ENCODE measurements around the gene CADM1.

DNA sequence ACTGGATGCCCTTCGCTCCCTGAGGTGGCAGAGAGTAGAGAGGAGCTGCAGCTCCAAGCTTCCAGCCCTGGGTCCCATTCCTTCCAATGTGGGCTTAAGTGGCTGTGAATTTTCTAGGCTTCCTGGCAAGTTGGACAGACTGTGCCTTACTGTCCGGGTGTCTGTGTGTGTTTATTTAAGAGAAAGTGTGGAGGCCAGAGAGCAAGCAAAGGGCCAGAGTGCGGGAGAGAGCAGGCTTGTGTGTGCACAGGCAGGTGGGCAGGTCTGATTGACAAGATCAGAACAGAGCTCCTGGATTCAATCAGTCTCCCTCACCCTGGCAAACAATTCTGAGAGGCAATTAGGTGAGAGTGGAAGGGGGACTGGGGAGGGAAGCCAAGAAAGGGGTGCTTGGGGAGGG lies 347.0 kb downstream of the CADM1 start:
- TF ChIP-seq ELF1 (tag; IDR thresholded peaks at IDR 0.05) (no peak), NR2C2 (CRISPR knock-in tag; IDR thresholded peaks at IDR 0.05) (no peak), NR2C2 (tag; IDR thresholded peaks at IDR 0.05) (no peak), CBX2 (IDR thresholded peaks at IDR 0.05; ENCODE audit: insufficient read depth, low read length, poor library complexity, severe bottlenecking) (no peak), ESRRB (CRISPR knock-in tag; IDR thresholded peaks at IDR 0.05; ENCODE audit: borderline replicate concordance) (no peak), TAF1 (IDR thresholded peaks at IDR 0.05; ENCODE audit: control insufficient read depth, extremely low read depth, insufficient read depth, low read length, severe bottlenecking) (no peak), EP300 (IDR thresholded peaks at IDR 0.05; ENCODE audit: low read length) (no peak), CREB1 (IDR thresholded peaks at IDR 0.05) (no peak), CREB1 (CRISPR knock-in tag; IDR thresholded peaks at IDR 0.05) (no peak)
- TF ChIP-seq, protein P1, sequence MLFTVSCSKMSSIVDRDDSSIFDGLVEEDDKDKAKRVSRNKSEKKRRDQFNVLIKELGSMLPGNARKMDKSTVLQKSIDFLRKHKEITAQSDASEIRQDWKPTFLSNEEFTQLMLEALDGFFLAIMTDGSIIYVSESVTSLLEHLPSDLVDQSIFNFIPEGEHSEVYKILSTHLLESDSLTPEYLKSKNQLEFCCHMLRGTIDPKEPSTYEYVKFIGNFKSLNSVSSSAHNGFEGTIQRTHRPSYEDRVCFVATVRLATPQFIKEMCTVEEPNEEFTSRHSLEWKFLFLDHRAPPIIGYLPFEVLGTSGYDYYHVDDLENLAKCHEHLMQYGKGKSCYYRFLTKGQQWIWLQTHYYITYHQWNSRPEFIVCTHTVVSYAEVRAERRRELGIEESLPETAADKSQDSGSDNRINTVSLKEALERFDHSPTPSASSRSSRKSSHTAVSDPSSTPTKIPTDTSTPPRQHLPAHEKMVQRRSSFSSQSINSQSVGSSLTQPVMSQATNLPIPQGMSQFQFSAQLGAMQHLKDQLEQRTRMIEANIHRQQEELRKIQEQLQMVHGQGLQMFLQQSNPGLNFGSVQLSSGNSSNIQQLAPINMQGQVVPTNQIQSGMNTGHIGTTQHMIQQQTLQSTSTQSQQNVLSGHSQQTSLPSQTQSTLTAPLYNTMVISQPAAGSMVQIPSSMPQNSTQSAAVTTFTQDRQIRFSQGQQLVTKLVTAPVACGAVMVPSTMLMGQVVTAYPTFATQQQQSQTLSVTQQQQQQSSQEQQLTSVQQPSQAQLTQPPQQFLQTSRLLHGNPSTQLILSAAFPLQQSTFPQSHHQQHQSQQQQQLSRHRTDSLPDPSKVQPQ (CRISPR knock-in tag; IDR thresholded peaks at IDR 0.05; ENCODE audit: borderline replicate concordance) = no peak
- TF ChIP-seq, protein P2, sequence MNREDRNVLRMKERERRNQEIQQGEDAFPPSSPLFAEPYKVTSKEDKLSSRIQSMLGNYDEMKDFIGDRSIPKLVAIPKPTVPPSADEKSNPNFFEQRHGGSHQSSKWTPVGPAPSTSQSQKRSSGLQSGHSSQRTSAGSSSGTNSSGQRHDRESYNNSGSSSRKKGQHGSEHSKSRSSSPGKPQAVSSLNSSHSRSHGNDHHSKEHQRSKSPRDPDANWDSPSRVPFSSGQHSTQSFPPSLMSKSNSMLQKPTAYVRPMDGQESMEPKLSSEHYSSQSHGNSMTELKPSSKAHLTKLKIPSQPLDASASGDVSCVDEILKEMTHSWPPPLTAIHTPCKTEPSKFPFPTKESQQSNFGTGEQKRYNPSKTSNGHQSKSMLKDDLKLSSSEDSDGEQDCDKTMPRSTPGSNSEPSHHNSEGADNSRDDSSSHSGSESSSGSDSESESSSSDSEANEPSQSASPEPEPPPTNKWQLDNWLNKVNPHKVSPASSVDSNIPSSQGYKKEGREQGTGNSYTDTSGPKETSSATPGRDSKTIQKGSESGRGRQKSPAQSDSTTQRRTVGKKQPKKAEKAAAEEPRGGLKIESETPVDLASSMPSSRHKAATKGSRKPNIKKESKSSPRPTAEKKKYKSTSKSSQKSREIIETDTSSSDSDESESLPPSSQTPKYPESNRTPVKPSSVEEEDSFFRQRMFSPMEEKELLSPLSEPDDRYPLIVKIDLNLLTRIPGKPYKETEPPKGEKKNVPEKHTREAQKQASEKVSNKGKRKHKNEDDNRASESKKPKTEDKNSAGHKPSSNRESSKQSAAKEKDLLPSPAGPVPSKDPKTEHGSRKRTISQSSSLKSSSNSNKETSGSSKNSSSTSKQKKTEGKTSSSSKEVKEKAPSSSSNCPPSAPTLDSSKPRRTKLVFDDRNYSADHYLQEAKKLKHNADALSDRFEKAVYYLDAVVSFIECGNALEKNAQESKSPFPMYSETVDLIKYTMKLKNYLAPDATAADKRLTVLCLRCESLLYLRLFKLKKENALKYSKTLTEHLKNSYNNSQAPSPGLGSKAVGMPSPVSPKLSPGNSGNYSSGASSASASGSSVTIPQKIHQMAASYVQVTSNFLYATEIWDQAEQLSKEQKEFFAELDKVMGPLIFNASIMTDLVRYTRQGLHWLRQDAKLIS (CRISPR knock-in tag; IDR thresholded peaks at IDR 0.05) = no peak
- TF ChIP-seq, protein P3, sequence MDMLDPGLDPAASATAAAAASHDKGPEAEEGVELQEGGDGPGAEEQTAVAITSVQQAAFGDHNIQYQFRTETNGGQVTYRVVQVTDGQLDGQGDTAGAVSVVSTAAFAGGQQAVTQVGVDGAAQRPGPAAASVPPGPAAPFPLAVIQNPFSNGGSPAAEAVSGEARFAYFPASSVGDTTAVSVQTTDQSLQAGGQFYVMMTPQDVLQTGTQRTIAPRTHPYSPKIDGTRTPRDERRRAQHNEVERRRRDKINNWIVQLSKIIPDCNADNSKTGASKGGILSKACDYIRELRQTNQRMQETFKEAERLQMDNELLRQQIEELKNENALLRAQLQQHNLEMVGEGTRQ (CRISPR knock-in tag; IDR thresholded peaks at IDR 0.05) = no peak
- TF ChIP-seq, protein P4, sequence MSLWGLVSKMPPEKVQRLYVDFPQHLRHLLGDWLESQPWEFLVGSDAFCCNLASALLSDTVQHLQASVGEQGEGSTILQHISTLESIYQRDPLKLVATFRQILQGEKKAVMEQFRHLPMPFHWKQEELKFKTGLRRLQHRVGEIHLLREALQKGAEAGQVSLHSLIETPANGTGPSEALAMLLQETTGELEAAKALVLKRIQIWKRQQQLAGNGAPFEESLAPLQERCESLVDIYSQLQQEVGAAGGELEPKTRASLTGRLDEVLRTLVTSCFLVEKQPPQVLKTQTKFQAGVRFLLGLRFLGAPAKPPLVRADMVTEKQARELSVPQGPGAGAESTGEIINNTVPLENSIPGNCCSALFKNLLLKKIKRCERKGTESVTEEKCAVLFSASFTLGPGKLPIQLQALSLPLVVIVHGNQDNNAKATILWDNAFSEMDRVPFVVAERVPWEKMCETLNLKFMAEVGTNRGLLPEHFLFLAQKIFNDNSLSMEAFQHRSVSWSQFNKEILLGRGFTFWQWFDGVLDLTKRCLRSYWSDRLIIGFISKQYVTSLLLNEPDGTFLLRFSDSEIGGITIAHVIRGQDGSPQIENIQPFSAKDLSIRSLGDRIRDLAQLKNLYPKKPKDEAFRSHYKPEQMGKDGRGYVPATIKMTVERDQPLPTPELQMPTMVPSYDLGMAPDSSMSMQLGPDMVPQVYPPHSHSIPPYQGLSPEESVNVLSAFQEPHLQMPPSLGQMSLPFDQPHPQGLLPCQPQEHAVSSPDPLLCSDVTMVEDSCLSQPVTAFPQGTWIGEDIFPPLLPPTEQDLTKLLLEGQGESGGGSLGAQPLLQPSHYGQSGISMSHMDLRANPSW (CRISPR knock-in tag; IDR thresholded peaks at IDR 0.05) = no peak
- TF ChIP-seq, protein P5, sequence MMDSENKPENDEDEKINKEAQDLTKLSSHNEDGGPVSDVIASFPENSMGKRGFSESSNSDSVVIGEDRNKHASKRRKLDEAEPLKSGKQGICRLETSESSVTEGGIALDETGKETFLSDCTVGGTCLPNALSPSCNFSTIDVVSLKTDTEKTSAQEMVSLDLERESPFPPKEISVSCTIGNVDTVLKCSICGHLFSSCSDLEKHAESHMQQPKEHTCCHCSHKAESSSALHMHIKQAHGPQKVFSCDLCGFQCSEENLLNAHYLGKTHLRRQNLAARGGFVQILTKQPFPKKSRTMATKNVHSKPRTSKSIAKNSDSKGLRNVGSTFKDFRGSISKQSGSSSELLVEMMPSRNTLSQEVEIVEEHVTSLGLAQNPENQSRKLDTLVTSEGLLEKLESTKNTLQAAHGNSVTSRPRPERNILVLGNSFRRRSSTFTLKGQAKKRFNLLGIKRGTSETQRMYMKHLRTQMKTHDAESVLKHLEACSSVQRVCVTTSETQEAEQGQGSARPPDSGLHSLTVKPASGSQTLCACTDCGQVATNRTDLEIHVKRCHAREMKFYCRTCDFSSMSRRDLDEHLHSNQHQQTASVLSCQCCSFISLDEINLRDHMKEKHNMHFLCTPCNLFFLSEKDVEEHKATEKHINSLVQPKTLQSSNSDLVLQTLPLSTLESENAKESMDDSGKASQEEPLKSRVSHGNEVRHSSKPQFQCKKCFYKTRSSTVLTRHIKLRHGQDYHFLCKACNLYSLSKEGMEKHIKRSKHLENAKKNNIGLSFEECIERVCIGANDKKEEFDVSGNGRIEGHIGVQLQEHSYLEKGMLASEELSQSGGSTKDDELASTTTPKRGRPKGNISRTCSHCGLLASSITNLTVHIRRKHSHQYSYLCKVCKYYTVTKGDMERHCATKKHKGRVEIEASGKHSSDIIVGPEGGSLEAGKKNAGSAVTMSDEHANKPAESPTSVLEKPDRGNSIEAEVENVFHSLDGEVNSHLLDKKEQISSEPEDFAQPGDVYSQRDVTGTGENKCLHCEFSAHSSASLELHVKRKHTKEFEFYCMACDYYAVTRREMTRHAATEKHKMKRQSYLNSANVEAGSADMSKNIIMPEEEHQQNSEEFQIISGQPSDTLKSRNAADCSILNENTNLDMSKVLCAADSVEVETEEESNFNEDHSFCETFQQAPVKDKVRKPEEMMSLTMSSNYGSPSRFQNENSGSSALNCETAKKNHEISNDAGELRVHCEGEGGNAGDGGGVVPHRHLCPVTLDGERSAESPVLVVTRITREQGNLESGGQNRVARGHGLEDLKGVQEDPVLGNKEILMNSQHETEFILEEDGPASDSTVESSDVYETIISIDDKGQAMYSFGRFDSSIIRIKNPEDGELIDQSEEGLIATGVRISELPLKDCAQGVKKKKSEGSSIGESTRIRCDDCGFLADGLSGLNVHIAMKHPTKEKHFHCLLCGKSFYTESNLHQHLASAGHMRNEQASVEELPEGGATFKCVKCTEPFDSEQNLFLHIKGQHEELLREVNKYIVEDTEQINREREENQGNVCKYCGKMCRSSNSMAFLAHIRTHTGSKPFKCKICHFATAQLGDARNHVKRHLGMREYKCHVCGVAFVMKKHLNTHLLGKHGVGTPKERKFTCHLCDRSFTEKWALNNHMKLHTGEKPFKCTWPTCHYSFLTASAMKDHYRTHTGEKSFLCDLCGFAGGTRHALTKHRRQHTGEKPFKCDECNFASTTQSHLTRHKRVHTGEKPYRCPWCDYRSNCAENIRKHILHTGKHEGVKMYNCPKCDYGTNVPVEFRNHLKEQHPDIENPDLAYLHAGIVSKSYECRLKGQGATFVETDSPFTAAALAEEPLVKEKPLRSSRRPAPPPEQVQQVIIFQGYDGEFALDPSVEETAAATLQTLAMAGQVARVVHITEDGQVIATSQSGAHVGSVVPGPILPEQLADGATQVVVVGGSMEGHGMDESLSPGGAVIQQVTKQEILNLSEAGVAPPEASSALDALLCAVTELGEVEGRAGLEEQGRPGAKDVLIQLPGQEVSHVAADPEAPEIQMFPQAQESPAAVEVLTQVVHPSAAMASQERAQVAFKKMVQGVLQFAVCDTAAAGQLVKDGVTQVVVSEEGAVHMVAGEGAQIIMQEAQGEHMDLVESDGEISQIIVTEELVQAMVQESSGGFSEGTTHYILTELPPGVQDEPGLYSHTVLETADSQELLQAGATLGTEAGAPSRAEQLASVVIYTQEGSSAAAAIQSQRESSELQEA (IDR thresholded peaks at IDR 0.05; ENCODE audit: low read depth) = no peak

Measured in K562 (cell line).